Body of pancreas (tissue), 4 donors: ENCODE data around the gene FHOD3.

Experiments
- POLR2A ChIP-seq, 3 donors: fragments of 450-650 bp; IDR thresholded peaks; one replicate each; pipeline ENCODE4 v1.6.1; 2016; ENCODE audit warnings: antibody characterized with exemption in 3 of 3, mild to moderate bottlenecking in 2 of 3
- TF ChIP-seq, protein P1 (sequence below), 7 experiments: fragments of 450-650 bp in 4 of 7; fragments of 200-600 bp in 3 of 7; sonication (generic) in 3 of 7; IDR thresholded peaks; one replicate each; pipeline ENCODE4 v1.5.1; 2016 to 2019; ENCODE audit warnings: antibody characterized with exemption in 7 of 7

DNA sequence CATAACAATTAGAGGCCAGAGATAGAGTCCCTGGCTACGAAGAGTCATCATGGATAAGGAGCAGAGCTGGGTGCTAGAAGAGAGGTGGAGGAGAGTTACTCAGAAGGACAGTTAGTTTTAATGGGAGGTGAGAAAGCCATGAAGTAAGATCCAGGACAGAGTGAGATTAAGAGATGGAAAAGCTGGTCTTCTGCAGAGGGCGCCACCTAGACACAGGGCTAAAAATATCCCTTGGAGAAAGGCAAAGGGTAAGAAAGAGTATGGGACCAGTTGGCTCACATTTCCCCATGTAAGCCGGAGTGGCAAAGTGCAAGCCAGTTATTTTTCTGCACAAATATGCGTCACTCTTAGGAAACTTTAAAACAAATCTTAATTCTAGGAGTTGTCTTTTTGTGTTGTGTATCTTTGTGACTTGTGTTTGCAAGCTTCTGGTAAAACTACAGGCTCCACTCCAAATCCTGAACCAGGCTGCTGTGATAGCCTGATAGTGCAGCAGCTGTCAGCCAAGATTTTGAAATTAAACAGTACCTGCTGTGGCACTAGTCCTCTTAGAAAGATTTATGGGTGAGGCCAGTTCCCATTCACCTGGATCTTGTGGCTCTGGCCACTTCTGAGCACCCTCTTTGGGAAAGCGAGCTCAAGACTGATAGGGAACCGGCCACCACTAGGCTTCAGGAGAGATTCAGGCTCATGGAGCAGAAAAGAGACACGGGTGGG is 327.1 kb downstream of the FHOD3 start:
- TF ChIP-seq, protein P1, sequence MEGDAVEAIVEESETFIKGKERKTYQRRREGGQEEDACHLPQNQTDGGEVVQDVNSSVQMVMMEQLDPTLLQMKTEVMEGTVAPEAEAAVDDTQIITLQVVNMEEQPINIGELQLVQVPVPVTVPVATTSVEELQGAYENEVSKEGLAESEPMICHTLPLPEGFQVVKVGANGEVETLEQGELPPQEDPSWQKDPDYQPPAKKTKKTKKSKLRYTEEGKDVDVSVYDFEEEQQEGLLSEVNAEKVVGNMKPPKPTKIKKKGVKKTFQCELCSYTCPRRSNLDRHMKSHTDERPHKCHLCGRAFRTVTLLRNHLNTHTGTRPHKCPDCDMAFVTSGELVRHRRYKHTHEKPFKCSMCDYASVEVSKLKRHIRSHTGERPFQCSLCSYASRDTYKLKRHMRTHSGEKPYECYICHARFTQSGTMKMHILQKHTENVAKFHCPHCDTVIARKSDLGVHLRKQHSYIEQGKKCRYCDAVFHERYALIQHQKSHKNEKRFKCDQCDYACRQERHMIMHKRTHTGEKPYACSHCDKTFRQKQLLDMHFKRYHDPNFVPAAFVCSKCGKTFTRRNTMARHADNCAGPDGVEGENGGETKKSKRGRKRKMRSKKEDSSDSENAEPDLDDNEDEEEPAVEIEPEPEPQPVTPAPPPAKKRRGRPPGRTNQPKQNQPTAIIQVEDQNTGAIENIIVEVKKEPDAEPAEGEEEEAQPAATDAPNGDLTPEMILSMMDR (IDR thresholded peaks at IDR 0.05), result no peak
- TF ChIP-seq POLR2A (IDR thresholded peaks at IDR 0.05), result no peak
